CD4-positive, alpha-beta T cell treated with Interferon gamma for 1 hour (primary cell): ENCODE measurements around the gene C19orf18.
A peak's percentile ranks its signal among the peaks of the same experiment; 100 is the strongest.

Source experiments
- DNase-seq: peaks from one replicate; pipeline ENCODE4 v3.0.0-alpha.2; 2020

C19orf18 gene

GRCh38 chr19:57947088-57947418 is 27.3 kb downstream of the C19orf18 start:
- DNase-seq, result no peak

- no peak for DNase-seq
Measured at GRCh38 chr19:57946316-57946715, 28.0 kb downstream of the C19orf18 start.

- no peak for DNase-seq
Measured at GRCh38 chr19:57941593-57941992, 32.7 kb downstream of the C19orf18 start.

GRCh38 chr19:57935731-57936130 is 38.6 kb downstream of the C19orf18 start:
- no peak for DNase-seq

- DNase-seq, result peak; percentile 65
Measured at GRCh38 chr19:57934820-57935665, 39.3 kb downstream of the C19orf18 start, which contains the start of gene ZNF418. TSS of gene ZNF418 (minus strand) at chr19:57935402. CDS start at chr19:57933822, 1,580 bp downstream.

- no peak for DNase-seq
Measured at GRCh38 chr19:57927587-57927986, 46.7 kb downstream of the C19orf18 start.

GRCh38 chr19:57916168-57916995 is 58.0 kb downstream of the C19orf18 start, which contains the start of gene ZNF417:
TSS of gene ZNF417 (minus strand) at chr19:57916592. CDS start at chr19:57916411, 181 bp downstream.
- DNase-seq, result peak; percentile 93

GRCh38 chr19:57914531-57914930 is 59.8 kb downstream of the C19orf18 start:
- DNase-seq, result no peak
